MM.1S (cell line): ENCODE measurements around the gene CEP63.

Experiments
- EZH2 ChIP-seq: fragments of 300-600 bp; sonication (generic); optimal IDR thresholded peaks from 2 replicates; pipeline ENCODE3; 2017; ENCODE audit warnings: low read depth, mild to moderate bottlenecking, antibody characterized with exemption, low read length, mixed read lengths
- EZH2phosphoT487 ChIP-seq: fragments of 300-600 bp; sonication (generic); IDR thresholded peaks from 2 replicates; pipeline ENCODE4 v1.6.1; 2018; ENCODE audit warnings: antibody characterized with exemption, low read length
- TF ChIP-seq, protein P1 (sequence below): fragments of 300-600 bp; sonication (generic); IDR thresholded peaks from 2 replicates; pipeline ENCODE4 v1.5.1; 2016; ENCODE audit warnings: antibody characterized with exemption, low read length, mixed read lengths

DNA sequence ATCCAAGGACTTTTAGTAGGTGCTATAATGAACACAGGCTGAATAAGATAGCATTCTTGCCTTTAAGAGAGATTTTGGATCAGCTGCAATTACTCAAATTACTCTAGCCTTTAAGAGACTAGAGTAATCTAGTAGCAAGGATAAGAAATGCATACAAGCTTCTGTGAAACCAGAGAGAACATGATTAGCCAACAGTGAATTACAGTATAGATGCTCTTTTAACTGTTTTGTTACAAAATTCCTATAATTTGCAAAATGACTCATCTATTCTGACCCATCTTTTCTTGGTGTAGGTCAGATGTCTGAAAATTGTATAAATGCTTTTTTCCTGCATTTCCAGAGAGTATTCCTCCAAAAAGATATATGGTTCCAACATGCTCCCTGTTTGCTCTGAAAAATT is 66.9 kb downstream of the CEP63 start:
- TF ChIP-seq, protein P1, sequence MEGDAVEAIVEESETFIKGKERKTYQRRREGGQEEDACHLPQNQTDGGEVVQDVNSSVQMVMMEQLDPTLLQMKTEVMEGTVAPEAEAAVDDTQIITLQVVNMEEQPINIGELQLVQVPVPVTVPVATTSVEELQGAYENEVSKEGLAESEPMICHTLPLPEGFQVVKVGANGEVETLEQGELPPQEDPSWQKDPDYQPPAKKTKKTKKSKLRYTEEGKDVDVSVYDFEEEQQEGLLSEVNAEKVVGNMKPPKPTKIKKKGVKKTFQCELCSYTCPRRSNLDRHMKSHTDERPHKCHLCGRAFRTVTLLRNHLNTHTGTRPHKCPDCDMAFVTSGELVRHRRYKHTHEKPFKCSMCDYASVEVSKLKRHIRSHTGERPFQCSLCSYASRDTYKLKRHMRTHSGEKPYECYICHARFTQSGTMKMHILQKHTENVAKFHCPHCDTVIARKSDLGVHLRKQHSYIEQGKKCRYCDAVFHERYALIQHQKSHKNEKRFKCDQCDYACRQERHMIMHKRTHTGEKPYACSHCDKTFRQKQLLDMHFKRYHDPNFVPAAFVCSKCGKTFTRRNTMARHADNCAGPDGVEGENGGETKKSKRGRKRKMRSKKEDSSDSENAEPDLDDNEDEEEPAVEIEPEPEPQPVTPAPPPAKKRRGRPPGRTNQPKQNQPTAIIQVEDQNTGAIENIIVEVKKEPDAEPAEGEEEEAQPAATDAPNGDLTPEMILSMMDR: no peak
- no peak for TF ChIP-seq EZH2
- no peak for TF ChIP-seq EZH2phosphoT487
